ENCODE results near the gene TM9SF4. TPM values are rescaled to one million over a fixed set of nuclear protein-coding genes. Genes with fewer than 3 reads are reported as not detected.

Gene TM9SF4, protein sequence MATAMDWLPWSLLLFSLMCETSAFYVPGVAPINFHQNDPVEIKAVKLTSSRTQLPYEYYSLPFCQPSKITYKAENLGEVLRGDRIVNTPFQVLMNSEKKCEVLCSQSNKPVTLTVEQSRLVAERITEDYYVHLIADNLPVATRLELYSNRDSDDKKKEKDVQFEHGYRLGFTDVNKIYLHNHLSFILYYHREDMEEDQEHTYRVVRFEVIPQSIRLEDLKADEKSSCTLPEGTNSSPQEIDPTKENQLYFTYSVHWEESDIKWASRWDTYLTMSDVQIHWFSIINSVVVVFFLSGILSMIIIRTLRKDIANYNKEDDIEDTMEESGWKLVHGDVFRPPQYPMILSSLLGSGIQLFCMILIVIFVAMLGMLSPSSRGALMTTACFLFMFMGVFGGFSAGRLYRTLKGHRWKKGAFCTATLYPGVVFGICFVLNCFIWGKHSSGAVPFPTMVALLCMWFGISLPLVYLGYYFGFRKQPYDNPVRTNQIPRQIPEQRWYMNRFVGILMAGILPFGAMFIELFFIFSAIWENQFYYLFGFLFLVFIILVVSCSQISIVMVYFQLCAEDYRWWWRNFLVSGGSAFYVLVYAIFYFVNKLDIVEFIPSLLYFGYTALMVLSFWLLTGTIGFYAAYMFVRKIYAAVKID
- 10 to 100 TPM; 43.2 to 66.5 TPM for total RNA-seq

- intact Hi-C loops (cut with DNase I, micrococcal nuclease) = loop anchor here (1.0 to 10.0 kb wide), 9 partner anchors 98 to 1885 kb away; partner anchors contain the start of genes PLAGL2 (in 2 of the 2), POFUT1 (in 2 of the 2), ASXL1 (in 1 of the 2) and KIF3B (in 1 of the 2)
- DNase-seq (peak; percentile 93), ATAC-seq (peak; percentile 88)
- Mint-ChIP-seq H3K9me3 (ENCODE audit: low read depth) (no peaks in the 10 kb centered on the region), H3K27me3 (no peaks in the 10 kb centered on the region), H3K4me1 (peaks cover 34% of the 10 kb centered on the region), H3K36me3 (ENCODE audit: low read depth) (peaks cover 9% of the 10 kb centered on the region), H3K27ac (peak within 1 kb of the TSS; percentile 99), H3K4me3 (peak within 1 kb of the TSS; percentile 97)
- ChIA-PET POLR2A (interaction anchor here (0.5 to 0.8 kb wide), 2 partner anchors 96 to 244 kb away, joined by 3 to 4 read pairs; no protein-coding TSS in a partner anchor), CTCF (interaction anchor here (0.6 to 1.7 kb wide), 7 partner anchors 10 to 286 kb away, joined by 3 to 7 read pairs (median 4); no protein-coding TSS in a partner anchor)
Observed at GRCh38 chr20:32109392-32110172, at the start of gene TM9SF4. TSS of gene TM9SF4 (plus strand) at chr20:32109714. CDS start at chr20:32109741, 27 bp downstream.

GRCh38 chr20:32062776-32063170 lies 46.7 kb upstream of the TM9SF4 start:
- Mint-ChIP-seq H3K27ac (no peak overlapping the region), H3K27me3 (peaks cover 23% of the 10 kb centered on the region), H3K4me3 (no peak overlapping the region), H3K36me3 (ENCODE audit: low read depth) (no peaks in the 10 kb centered on the region), H3K9me3 (ENCODE audit: low read depth) (no peaks in the 10 kb centered on the region), H3K4me1 (peaks cover 7% of the 10 kb centered on the region)
- ATAC-seq = no peak
- CTCF ChIA-PET = interaction anchor here (1.2 kb wide), 1 partner anchor 31 kb away, joined by 6 read pairs; no protein-coding TSS in a partner anchor
- peak; percentile 26 for DNase-seq
- intact Hi-C loops (cut with DNase I, micrococcal nuclease) = no loop called here
- POLR2A ChIA-PET = no interaction called here

DNA sequence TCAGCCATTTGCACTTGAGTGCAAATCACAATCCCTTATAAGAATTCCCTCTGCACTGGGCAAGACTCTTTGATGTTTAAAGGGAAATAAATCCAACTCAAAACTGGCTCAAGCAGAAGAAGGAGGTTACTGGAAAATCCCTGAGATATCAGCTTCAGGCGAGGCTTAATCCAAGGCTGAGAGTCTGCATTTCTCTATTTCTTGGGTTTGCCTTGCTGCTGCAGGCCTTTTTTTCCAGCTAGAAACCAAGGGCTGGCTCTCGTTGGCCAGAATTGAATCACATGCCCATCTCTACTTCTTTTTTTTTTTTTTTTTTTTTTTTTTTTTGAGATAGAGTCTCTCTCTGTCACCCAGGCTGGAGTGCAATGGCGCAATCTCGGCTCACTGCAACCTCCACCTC lies 45.8 kb upstream of the TM9SF4 start:
- intact Hi-C loops (cut with DNase I, micrococcal nuclease) = no loop called here
- DNase-seq (no peak), ATAC-seq (no peak)
- CTCF ChIA-PET = interaction anchor here (1.4 to 1.7 kb wide), 2 partner anchors 12 to 33 kb away, joined by 3 to 6 read pairs; no protein-coding TSS in a partner anchor
- Mint-ChIP-seq H3K4me1 (peaks cover 7% of the 10 kb centered on the region), H3K27me3 (peaks cover 22% of the 10 kb centered on the region), H3K27ac (no peak overlapping the region), H3K36me3 (ENCODE audit: low read depth) (no peaks in the 10 kb centered on the region), H3K4me3 (no peak overlapping the region), H3K9me3 (ENCODE audit: low read depth) (no peaks in the 10 kb centered on the region)
- POLR2A ChIA-PET = no interaction called here

- intact Hi-C loops (cut with DNase I, micrococcal nuclease) = no loop called here
- ChIA-PET POLR2A (no interaction called here), CTCF (interaction anchor here (1.4 to 1.7 kb wide), 2 partner anchors 11 to 34 kb away, joined by 3 to 6 read pairs; no protein-coding TSS in a partner anchor)
Observed at GRCh38 chr20:32064667-32065066, 44.8 kb upstream of the TM9SF4 start.

GRCh38 chr20:32067234-32067821 lies 42.2 kb upstream of the TM9SF4 start:
- peaks cover 15% of the 10 kb centered on the region for H3K27me3 Mint-ChIP-seq
- intact Hi-C loops (cut with DNase I, micrococcal nuclease) = no loop called here
- DNase-seq (no peak), ATAC-seq (no peak)
- H3K27ac Mint-ChIP-seq = no peak overlapping the region
- CTCF ChIA-PET = interaction anchor here (0.6 to 0.7 kb wide), 2 partner anchors 18 to 227 kb away, joined by 3 read pairs; no protein-coding TSS in a partner anchor
- POLR2A ChIA-PET = no interaction called here
- H3K4me3 Mint-ChIP-seq = no peak overlapping the region
- no peaks in the 10 kb centered on the region for H3K9me3 Mint-ChIP-seq (ENCODE audit: low read depth)
- no peaks in the 10 kb centered on the region for H3K36me3 Mint-ChIP-seq (ENCODE audit: low read depth)
- peaks cover 6% of the 10 kb centered on the region for H3K4me1 Mint-ChIP-seq

More at GRCh38 chr20:32064667-32065066, 44.8 kb upstream of the TM9SF4 start:
- DNase-seq (no peak), ATAC-seq (no peak)
- no peak overlapping the region for H3K27ac Mint-ChIP-seq
- no peak overlapping the region for H3K4me3 Mint-ChIP-seq
- no peaks in the 10 kb centered on the region for H3K36me3 Mint-ChIP-seq (ENCODE audit: low read depth)
- no peaks in the 10 kb centered on the region for H3K9me3 Mint-ChIP-seq (ENCODE audit: low read depth)
- H3K4me1 Mint-ChIP-seq = peaks cover 7% of the 10 kb centered on the region
- peaks cover 25% of the 10 kb centered on the region for H3K27me3 Mint-ChIP-seq

DNA sequence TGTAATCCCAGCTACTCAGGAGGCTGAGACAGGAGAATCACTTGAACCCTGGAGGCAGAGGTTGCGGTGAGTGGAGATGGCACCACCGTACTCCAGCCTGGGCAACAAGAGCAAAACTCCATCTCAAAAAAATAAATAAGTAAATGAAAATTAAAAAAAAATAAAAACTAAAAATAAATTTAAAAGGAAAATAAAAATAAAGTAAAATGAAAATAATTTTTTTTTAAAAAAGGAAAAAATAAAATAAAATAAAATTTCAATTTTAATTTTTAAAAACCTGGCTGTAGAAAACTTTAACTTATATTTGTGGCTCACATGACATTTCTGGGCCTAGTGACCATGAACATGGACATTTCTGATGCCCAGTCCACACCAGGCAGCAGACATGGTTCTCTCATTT lies 41.3 kb upstream of the TM9SF4 start:
- H3K36me3 Mint-ChIP-seq (ENCODE audit: low read depth) = no peaks in the 10 kb centered on the region
- intact Hi-C loops (cut with DNase I, micrococcal nuclease) = no loop called here
- H3K4me3 Mint-ChIP-seq = no peak overlapping the region
- peaks cover 11% of the 10 kb centered on the region for H3K27me3 Mint-ChIP-seq
- H3K4me1 Mint-ChIP-seq = no peaks in the 10 kb centered on the region
- DNase-seq (no peak), ATAC-seq (no peak)
- no peaks in the 10 kb centered on the region for H3K9me3 Mint-ChIP-seq (ENCODE audit: low read depth)
- H3K27ac Mint-ChIP-seq = no peak overlapping the region
- ChIA-PET CTCF (no interaction called here), POLR2A (no interaction called here)

DNA sequence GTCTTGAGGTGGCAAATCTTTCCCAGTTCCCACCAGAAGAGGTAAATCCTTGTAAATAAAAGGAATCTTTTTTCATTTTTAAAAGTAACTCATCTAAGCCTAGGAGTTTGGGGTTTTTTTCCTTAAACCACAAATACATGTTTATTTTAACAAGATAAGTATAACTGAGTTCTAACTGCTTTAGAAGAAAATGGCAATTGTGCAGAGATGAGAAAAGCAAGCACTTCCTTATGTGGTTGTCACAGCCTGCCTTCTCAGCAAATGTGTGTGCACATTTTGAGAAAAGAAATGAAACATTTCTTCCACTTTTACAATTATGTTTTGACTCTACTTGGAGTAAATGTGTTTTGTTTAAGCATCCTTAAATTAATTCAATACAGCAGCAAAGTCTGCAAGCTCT lies 39.8 kb upstream of the TM9SF4 start:
- Mint-ChIP-seq H3K27me3 (peaks cover 8% of the 10 kb centered on the region), H3K9me3 (ENCODE audit: low read depth) (no peaks in the 10 kb centered on the region), H3K27ac (no peak overlapping the region), H3K36me3 (ENCODE audit: low read depth) (no peaks in the 10 kb centered on the region), H3K4me3 (no peak overlapping the region), H3K4me1 (no peaks in the 10 kb centered on the region)
- DNase-seq (no peak), ATAC-seq (no peak)
- intact Hi-C loops (cut with DNase I, micrococcal nuclease) = no loop called here
- ChIA-PET CTCF (no interaction called here), POLR2A (no interaction called here)

GRCh38 chr20:32070282-32070681 lies 39.2 kb upstream of the TM9SF4 start:
- DNase-seq (no peak), ATAC-seq (no peak)
- Mint-ChIP-seq H3K27me3 (peaks cover 8% of the 10 kb centered on the region), H3K9me3 (ENCODE audit: low read depth) (no peaks in the 10 kb centered on the region), H3K4me3 (no peak overlapping the region), H3K27ac (no peak overlapping the region), H3K36me3 (ENCODE audit: low read depth) (no peaks in the 10 kb centered on the region), H3K4me1 (no peaks in the 10 kb centered on the region)
- ChIA-PET CTCF (interaction anchor here (0.6 kb wide), 1 partner anchor 18 kb away, joined by 3 read pairs; no protein-coding TSS in a partner anchor), POLR2A (no interaction called here)
- intact Hi-C loops (cut with DNase I, micrococcal nuclease) = no loop called here

DNA sequence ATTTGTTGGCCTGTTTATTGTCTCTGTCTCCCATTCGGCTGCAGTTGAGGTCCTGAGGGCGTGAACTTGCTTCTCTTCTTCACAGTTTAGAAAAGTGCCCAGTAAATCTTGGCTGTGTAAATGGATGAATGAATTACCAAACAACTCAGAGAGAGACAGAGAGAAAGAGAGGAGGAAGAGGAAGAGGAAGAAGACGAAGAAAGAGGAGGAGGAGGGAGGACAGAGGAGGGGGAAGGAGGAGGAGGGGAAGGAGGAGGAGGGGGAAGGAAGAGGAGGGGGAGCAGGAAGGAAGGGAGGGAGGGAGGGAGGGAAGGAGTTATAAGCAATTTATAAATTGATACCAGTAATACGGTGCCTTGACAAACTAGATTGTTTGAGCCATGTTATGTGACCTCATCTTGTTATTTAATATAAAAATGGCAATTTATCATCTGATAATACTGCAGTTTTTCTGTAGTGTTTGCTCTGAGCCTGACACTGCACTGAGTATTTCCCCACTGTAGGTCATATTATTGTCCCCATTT lies 38.8 kb upstream of the TM9SF4 start:
- intact Hi-C loops (cut with DNase I, micrococcal nuclease) = no loop called here
- H3K9me3 Mint-ChIP-seq (ENCODE audit: low read depth) = no peaks in the 10 kb centered on the region
- ATAC-seq (no peak), DNase-seq (no peak)
- H3K36me3 Mint-ChIP-seq (ENCODE audit: low read depth) = no peaks in the 10 kb centered on the region
- H3K27ac Mint-ChIP-seq = no peak overlapping the region
- H3K4me3 Mint-ChIP-seq = no peak overlapping the region
- POLR2A ChIA-PET = no interaction called here
- H3K27me3 Mint-ChIP-seq = peaks cover 12% of the 10 kb centered on the region
- CTCF ChIA-PET = interaction anchor here (0.6 to 1.4 kb wide), 4 partner anchors 18 to 45 kb away, joined by 3 to 7 read pairs (median 4); no protein-coding TSS in a partner anchor
- H3K4me1 Mint-ChIP-seq = no peaks in the 10 kb centered on the region

- no peak for ATAC-seq
Observed at GRCh38 chr20:32071395-32072167, 37.9 kb upstream of the TM9SF4 start.

More at GRCh38 chr20:32071395-32072167, 37.9 kb upstream of the TM9SF4 start:
- POLR2A ChIA-PET = no interaction called here
- Mint-ChIP-seq H3K9me3 (ENCODE audit: low read depth) (no peaks in the 10 kb centered on the region), H3K4me1 (no peaks in the 10 kb centered on the region), H3K27me3 (peaks cover 14% of the 10 kb centered on the region), H3K36me3 (ENCODE audit: low read depth) (no peaks in the 10 kb centered on the region), H3K27ac (no peak overlapping the region), H3K4me3 (no peak overlapping the region)
- no peak for DNase-seq
- intact Hi-C loops (cut with DNase I, micrococcal nuclease) = no loop called here
- CTCF ChIA-PET = interaction anchor here (0.6 to 1.4 kb wide), 3 partner anchors 17 to 46 kb away, joined by 3 to 7 read pairs (median 5); no protein-coding TSS in a partner anchor
